HG03432 (cell line): ENCODE measurements around the gene CACNA1G.

Source experiments
- ATAC-seq: cut with Tn5 transposase; IDR thresholded peaks from one replicate; pipeline ENCODE4 v1.9.1; 2021; ENCODE audit warnings: mild to moderate bottlenecking, moderate library complexity; ENCODE audit not compliant: unreplicated experiment

CACNA1G gene

GRCh38 chr17:50560185-50560824 lies at the start of gene CACNA1G:
Gene CACNA1G (plus strand): TSS chr17:50560715. CDS start chr17:50561460, 745 bp downstream.
- ATAC-seq: peak; percentile 93

GRCh38 chr17:50511058-50511457 lies 49.5 kb upstream of the CACNA1G start:
- ATAC-seq: peak; percentile 72

- no peak for ATAC-seq
These were observed 47.0 kb upstream of the CACNA1G start for GRCh38 chr17:50513495-50513894.

GRCh38 chr17:50514388-50514787 lies 46.1 kb upstream of the CACNA1G start:
- no peak for ATAC-seq

- no peak for ATAC-seq
These were observed 45.4 kb upstream of the CACNA1G start for GRCh38 chr17:50514936-50515702.

- ATAC-seq: no peak
These were observed 43.5 kb upstream of the CACNA1G start for GRCh38 chr17:50517011-50517410.

- ATAC-seq: no peak
These were observed 42.8 kb upstream of the CACNA1G start for GRCh38 chr17:50517504-50518383.

- no peak for ATAC-seq
These were observed 42.0 kb upstream of the CACNA1G start for GRCh38 chr17:50518384-50519023.

- ATAC-seq: no peak
These were observed 41.2 kb upstream of the CACNA1G start for GRCh38 chr17:50519141-50519834.

GRCh38 chr17:50520483-50520882 lies 40.0 kb upstream of the CACNA1G start:
- ATAC-seq: no peak

- no peak for ATAC-seq
These were observed 39.0 kb upstream of the CACNA1G start for GRCh38 chr17:50521514-50521913.

- no peak for ATAC-seq
These were observed 37.7 kb upstream of the CACNA1G start for GRCh38 chr17:50522766-50523165.

- no peak for ATAC-seq
These were observed 37.3 kb upstream of the CACNA1G start for GRCh38 chr17:50523208-50523607.

GRCh38 chr17:50524838-50525237 lies 35.7 kb upstream of the CACNA1G start:
- ATAC-seq: no peak

GRCh38 chr17:50527155-50527762 lies 33.3 kb upstream of the CACNA1G start:
- ATAC-seq: no peak

- ATAC-seq: no peak
These were observed 32.5 kb upstream of the CACNA1G start for GRCh38 chr17:50527949-50528474.

- ATAC-seq: no peak
These were observed 30.7 kb upstream of the CACNA1G start for GRCh38 chr17:50529849-50530248.

GRCh38 chr17:50531428-50532025 lies 29.0 kb upstream of the CACNA1G start:
- no peak for ATAC-seq

GRCh38 chr17:50532452-50533024 lies 28.0 kb upstream of the CACNA1G start, which contains the start of gene EPN3:
Gene EPN3 (plus strand): TSS chr17:50532735. CDS start chr17:50536557, 3,822 bp downstream.
- no peak for ATAC-seq
